Measurements from ENCODE around the gene HNRNPA1.
A peak's percentile ranks its signal among the peaks of the same experiment; 100 is the strongest.
"Not testable (repeated sequence)": the region's sequence is repeated elsewhere in the genome, so short reads cannot be mapped to it uniquely, and the experiment has no call there.

Gene HNRNPA1

DNA sequence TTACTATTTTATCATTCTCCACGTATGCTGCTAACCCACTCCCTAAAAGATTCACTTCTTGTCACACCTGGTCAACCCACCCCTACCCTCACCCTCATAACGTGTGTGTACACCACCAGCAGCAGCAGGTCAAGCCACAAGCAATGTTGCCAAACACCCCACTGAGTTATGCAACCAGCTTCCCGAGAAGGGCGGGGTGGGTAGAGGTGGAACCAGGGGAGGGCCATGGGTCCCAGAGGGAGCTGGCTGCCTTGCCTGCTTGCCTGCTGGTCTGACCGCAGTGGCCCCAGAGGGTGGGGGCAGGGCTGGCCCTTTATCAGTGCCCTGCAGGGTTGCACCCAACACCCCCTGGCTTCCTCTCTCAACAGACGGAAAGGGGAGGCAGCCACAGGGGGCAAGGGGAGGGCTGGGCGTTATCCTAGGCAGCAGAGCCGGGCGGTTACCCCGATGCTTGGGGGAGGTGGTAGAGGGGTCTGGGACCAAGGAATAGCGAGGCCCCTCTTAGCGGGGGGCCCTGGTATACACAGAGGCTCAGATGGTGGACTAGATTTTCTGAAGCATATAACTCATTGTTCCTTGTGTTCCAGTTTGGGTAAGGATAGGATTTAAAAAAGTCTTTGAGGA lies 23.8 kb downstream of the HNRNPA1 start:
- ChIA-PET CTCF (interaction anchor here (1.2 to 4.9 kb wide), 2 partner anchors 10 to 19 kb away, joined by 4 to 28 read pairs; partner anchors contain the start of gene COPZ1), POLR2A (no interaction called here)
- TF ChIP-seq, protein P1, sequence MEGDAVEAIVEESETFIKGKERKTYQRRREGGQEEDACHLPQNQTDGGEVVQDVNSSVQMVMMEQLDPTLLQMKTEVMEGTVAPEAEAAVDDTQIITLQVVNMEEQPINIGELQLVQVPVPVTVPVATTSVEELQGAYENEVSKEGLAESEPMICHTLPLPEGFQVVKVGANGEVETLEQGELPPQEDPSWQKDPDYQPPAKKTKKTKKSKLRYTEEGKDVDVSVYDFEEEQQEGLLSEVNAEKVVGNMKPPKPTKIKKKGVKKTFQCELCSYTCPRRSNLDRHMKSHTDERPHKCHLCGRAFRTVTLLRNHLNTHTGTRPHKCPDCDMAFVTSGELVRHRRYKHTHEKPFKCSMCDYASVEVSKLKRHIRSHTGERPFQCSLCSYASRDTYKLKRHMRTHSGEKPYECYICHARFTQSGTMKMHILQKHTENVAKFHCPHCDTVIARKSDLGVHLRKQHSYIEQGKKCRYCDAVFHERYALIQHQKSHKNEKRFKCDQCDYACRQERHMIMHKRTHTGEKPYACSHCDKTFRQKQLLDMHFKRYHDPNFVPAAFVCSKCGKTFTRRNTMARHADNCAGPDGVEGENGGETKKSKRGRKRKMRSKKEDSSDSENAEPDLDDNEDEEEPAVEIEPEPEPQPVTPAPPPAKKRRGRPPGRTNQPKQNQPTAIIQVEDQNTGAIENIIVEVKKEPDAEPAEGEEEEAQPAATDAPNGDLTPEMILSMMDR (IDR thresholded peaks at IDR 0.05; ENCODE audit: insufficient read depth, low read length, missing control alignments), result no peak
- no peak for DNase-seq (ENCODE audit: low read depth, low spot score)
- no peak overlapping the region for H3K4me3 ChIP-seq (ENCODE audit: low read depth, low read length)

DNA sequence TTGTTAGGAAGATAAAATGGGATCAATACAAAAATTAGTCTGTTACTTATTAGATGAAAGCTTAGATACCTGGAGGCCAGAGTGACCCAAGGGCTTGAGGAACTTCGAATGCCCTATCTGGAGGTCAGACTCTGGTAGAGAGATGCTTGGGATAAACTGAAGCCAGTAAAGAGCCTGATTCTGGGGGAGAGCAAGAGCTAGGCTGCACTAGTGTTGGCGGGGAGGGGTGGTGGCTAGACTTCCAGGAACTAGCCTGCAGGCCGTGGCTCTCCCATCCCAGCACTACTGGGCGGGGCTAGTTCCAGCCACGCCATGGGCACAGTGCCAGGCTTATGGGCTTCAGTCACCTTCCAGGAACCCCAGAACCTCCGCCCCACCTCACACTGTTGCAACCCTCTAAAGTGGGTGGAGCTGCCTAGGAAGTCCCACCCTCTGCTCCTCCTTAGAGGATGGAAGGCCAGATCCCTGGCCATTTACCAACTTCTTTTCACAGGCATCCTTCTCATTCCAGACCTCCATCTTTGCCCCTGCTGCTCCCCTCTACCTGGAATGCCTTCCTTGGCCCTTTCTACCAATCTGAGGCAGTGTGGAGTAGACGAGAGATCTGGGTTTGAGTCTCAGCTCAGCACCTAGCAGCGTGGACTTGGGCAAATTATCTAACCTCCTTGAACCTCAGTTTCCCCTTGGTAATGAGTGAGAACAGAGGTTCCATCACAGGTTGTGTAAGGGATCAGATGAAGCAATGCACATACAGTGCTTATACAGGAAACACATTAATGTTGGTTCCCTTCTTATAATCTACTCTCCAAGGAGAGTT lies 26.6 kb downstream of the HNRNPA1 start:
- POLR2A ChIA-PET, result interaction anchor here (2.1 kb wide), 1 partner anchor 18 kb away, joined by 7 read pairs; the partner anchor contains the start of gene COPZ1
- H3K4me3 ChIP-seq (ENCODE audit: low read depth, low read length), result no peak overlapping the region
- CTCF ChIA-PET, result interaction anchor here (0.9 to 4.9 kb wide), 11 partner anchors 10 to 93 kb away, joined by 3 to 28 read pairs (median 3); partner anchors contain the start of gene COPZ1
- no peak for DNase-seq (ENCODE audit: low read depth, low spot score)
- TF ChIP-seq, protein P1 (IDR thresholded peaks at IDR 0.05; ENCODE audit: insufficient read depth, low read length, missing control alignments), result no peak

DNA sequence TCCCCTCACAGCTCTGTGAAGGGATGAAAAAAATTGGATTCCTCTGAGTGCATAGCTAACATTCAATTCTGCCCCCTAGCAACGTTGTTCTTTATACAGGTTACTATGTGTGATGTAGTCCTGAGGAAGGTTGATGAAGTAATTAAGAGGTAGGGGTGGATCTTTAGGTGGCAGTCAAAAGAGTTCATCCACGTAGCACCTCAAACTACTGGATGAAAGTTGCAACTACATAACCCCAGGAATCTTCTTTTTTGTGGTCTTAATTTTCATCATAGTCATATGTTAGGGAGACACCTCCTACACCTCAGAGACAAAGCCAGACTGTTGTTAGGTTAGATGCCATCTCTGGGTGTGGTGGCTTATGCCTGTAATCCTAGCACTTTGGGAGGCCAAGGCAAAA lies 30.5 kb downstream of the HNRNPA1 start:
- ChIA-PET CTCF (interaction anchor here (0.7 to 4.0 kb wide), 5 partner anchors 8 to 43 kb away, joined by 3 to 24 read pairs (median 4); partner anchors contain the start of gene COPZ1), POLR2A (no interaction called here)
- H3K4me3 ChIP-seq (ENCODE audit: low read depth, low read length), result no peak overlapping the region
- TF ChIP-seq, protein P1 (IDR thresholded peaks at IDR 0.05; ENCODE audit: insufficient read depth, low read length, missing control alignments), result no peak
- DNase-seq (ENCODE audit: low read depth, low spot score), result no peak

DNA sequence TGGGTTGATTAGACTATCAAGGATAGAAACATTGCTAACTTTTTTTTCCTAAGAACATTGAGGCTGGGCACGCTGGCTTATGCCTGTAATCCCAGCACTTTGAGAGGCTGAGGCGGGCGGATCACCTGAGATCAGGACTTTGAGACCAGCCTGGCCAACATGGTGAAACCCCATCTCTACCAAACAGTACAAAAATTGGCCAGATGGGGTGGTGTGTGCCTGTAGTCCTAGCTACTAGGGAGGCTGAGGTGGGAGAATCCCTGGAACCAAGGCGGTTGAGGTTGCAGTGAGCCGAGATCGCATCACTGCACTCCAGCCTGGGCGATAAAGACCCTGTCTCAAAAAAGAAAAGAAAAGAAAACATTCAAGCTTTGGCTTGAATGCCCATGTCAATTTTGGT lies 31.8 kb downstream of the HNRNPA1 start:
- CTCF ChIA-PET, result interaction anchor here (0.8 to 4.0 kb wide), 3 partner anchors 9 to 12 kb away, joined by 3 to 24 read pairs (median 7); partner anchors contain the start of gene COPZ1
- H3K4me3 ChIP-seq (ENCODE audit: low read depth, low read length); DNase-seq (ENCODE audit: low read depth, low spot score); POLR2A ChIA-PET: not testable (repeated sequence)

DNA sequence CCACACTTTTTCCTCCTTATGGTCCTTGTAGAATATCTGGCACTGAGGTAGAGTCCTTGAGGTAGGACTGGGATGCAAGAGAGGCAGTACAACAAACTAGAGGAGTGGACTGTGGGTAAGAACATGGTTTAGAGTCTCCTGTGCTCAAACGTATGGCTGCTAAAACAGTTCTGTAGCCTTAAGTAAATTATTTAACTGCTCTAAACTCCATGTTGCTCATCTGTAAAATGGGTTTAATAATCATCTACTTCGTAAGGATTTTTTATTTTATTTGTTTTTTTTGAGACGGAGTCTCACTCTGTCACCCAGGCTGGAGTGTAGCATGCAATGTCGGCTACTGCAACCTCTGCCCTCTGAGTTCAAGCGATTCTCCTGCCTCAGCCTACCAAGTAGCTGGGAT lies 40.8 kb downstream of the HNRNPA1 start:
- no peak for DNase-seq (ENCODE audit: low read depth, low spot score)
- TF ChIP-seq, protein P1 (IDR thresholded peaks at IDR 0.05; ENCODE audit: insufficient read depth, low read length, missing control alignments), result no peak
- H3K4me3 ChIP-seq (ENCODE audit: low read depth, low read length), result no peak overlapping the region
- ChIA-PET POLR2A (no interaction called here), CTCF (interaction anchor here (1.0 to 4.5 kb wide), 8 partner anchors 9 to 336 kb away, joined by 3 to 24 read pairs (median 4); partner anchors contain the start of gene HOXC10)

DNA sequence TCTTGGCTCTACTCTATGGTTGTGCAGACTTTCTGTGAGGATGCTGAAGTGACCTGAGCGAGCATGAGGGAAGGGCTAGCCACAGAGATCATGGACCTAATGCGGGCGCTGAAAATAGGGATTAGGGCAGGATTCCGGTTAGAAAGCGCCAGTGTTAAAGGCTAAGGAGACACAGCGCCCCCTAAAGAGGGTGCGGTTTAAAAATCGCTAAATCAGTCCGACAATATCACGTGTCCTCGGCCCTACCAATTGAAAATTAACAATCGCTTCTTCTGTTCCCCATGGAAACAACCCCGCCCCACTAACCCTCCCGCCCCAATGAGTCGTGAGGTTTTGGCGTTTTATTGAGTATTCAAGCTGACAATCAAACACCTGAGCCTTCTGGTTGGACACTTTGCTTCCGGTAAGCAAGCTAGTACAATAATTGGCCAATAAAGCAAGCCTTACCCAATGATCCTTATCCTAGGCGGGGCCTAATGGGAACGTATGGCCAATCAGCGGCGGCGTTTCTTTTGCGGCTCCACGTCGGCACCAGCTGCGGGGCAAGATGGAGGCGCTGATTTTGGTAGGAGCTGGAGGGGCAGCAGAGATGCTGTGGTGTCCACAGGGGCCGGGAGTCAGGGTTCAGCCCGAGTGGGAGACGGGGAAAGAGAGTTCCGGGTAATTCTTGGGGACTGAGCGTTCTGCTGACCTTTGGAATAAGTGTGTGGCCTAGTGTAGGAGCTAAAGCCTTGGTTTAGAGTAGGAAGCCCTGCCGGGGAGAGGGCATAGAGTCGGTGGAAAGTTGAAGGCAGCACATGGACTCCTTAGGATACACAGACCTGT lies 44.3 kb downstream of the HNRNPA1 start, which contains the start of gene COPZ1:
TSS of gene COPZ1 (plus strand) at position 515 of the 825 bp plus-strand sequence. CDS start at position 548, 33 bp downstream.
- CTCF ChIA-PET, result interaction anchor here (0.5 to 6.9 kb wide), 45 partner anchors 11 to 298 kb away, joined by 3 to 91 read pairs (median 6); partner anchors contain the start of gene NFE2
- TF ChIP-seq, protein P1 (IDR thresholded peaks at IDR 0.05; ENCODE audit: insufficient read depth, low read length, missing control alignments), result peak; percentile 83
- POLR2A ChIA-PET, result interaction anchor here (0.8 to 1.4 kb wide), 7 partner anchors 11 to 54 kb away, joined by 3 to 10 read pairs (median 4); partner anchors contain the start of genes CBX5 and HNRNPA1
- H3K4me3 ChIP-seq (ENCODE audit: low read depth, low read length), result peak within 1 kb of the TSS; percentile 96
- peak; percentile 100 for DNase-seq (ENCODE audit: low read depth, low spot score)

DNA sequence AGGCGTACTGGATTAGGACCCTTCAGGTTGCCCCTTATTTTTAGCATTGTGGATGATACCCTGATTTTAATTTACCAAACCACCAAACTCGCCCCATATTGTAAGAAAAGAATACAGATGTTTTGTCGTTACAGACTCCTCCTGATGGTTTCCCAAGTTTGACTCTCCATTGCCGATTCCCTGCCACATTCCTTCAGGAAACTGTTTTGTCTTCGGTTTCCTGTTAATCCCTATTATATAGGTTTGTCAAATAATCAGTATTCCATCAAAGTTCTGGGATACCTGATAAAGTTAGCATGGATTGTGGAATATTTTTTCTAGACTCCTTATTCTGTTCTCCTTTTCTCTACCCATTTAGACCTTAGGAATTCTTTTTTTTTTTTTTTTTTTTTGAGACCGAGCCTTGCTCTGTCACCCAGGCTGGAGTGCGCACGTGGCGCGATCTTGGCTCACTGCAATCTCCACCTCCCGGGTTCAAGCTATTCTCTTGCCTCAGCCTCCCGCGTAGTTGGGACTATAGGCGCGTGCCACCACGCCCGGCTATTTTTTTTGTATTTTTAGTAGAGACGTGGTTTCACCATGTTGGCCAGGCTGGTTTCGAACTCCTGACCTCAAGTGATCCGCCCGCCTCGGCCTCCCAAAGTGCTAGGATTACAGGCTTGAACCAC lies 45.0 kb downstream of the HNRNPA1 start:
- H3K4me3 ChIP-seq (ENCODE audit: low read depth, low read length), result peak overlapping the region; percentile 96
- not testable (repeated sequence) for DNase-seq (ENCODE audit: low read depth, low spot score)
- ChIA-PET CTCF (interaction anchor here (0.5 to 6.9 kb wide), 43 partner anchors 11 to 117 kb away, joined by 3 to 91 read pairs (median 6); partner anchors contain the start of gene NFE2), POLR2A (interaction anchor here (0.8 to 1.4 kb wide), 7 partner anchors 10 to 53 kb away, joined by 3 to 10 read pairs (median 4); partner anchors contain the start of genes CBX5 and HNRNPA1)
